Progenitor cell of endocrine pancreas (in vitro differentiated cells): ENCODE results near the gene TBC1D1. TPM values are rescaled to one million over a fixed set of nuclear protein-coding genes. Genes with fewer than 3 reads are reported as not detected.
A peak's percentile ranks its signal among the peaks of the same experiment; 100 is the strongest.

Source experiments
- DNase-seq: peaks from one replicate; pipeline ENCODE4 v3.0.0; 2021; ENCODE audit warnings: low spot score; ENCODE audit not compliant: unreplicated experiment
- H3K27ac Mint-ChIP-seq: 2 replicates; pipeline ENCODE4 v1.8.0; 2021; ENCODE audit warnings: mild to moderate bottlenecking, moderate library complexity, mixed read lengths
- H3K27me3 Mint-ChIP-seq: 2 replicates; pipeline ENCODE4 v1.8.0; 2021; ENCODE audit warnings: mixed read lengths
- H3K36me3 Mint-ChIP-seq: 2 replicates; pipeline ENCODE4 v1.8.0; 2022; ENCODE audit warnings: mixed read lengths; ENCODE audit not compliant: insufficient read depth
- H3K4me1 Mint-ChIP-seq: 2 replicates; pipeline ENCODE4 v1.8.0; 2021; ENCODE audit warnings: low read depth, mixed read lengths
- H3K4me3 Mint-ChIP-seq: 2 replicates; pipeline ENCODE4 v1.8.0; 2021; ENCODE audit warnings: low read depth, mild to moderate bottlenecking, moderate library complexity, mixed read lengths
- H3K9me3 Mint-ChIP-seq: 2 replicates; pipeline ENCODE4 v1.8.0; 2021; ENCODE audit warnings: low read depth, mixed read lengths
- total RNA-seq: library from RNA; stranded (reverse); gene quantifications from 2 replicates; pipeline ENCODE4 v1.2.1, GENCODE V29; 2021
- TF ChIP-seq, protein P1 (sequence below): fragments of 200-600 bp; sonication (generic); IDR thresholded peaks from one replicate; pipeline ENCODE4 v1.5.0; 2021; ENCODE audit warnings: antibody characterized with exemption, mild to moderate bottlenecking; ENCODE audit not compliant: unreplicated experiment

The TBC1D1 gene
- total RNA-seq, 1 donor from 2014 or later, result 138 TPM

- TF ChIP-seq, protein P1, sequence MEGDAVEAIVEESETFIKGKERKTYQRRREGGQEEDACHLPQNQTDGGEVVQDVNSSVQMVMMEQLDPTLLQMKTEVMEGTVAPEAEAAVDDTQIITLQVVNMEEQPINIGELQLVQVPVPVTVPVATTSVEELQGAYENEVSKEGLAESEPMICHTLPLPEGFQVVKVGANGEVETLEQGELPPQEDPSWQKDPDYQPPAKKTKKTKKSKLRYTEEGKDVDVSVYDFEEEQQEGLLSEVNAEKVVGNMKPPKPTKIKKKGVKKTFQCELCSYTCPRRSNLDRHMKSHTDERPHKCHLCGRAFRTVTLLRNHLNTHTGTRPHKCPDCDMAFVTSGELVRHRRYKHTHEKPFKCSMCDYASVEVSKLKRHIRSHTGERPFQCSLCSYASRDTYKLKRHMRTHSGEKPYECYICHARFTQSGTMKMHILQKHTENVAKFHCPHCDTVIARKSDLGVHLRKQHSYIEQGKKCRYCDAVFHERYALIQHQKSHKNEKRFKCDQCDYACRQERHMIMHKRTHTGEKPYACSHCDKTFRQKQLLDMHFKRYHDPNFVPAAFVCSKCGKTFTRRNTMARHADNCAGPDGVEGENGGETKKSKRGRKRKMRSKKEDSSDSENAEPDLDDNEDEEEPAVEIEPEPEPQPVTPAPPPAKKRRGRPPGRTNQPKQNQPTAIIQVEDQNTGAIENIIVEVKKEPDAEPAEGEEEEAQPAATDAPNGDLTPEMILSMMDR, result no peak
- Mint-ChIP-seq H3K9me3 (peaks cover 4% of the 10 kb centered on the region), H3K4me1 (peaks cover 27% of the 10 kb centered on the region), H3K36me3 (peaks cover 6% of the 10 kb centered on the region), H3K27ac (peak overlapping the region; percentile 43), H3K27me3 (no peaks in the 10 kb centered on the region), H3K4me3 (peak overlapping the region; percentile 27)
- DNase-seq, result no peak
These were observed 97.8 kb downstream of the TBC1D1 start for GRCh38 chr4:37988670-37989069.

- H3K27me3 Mint-ChIP-seq, result no peaks in the 10 kb centered on the region
- H3K36me3 Mint-ChIP-seq, result peaks cover 6% of the 10 kb centered on the region
- H3K4me1 Mint-ChIP-seq, result peaks cover 30% of the 10 kb centered on the region
- peaks cover 4% of the 10 kb centered on the region for H3K9me3 Mint-ChIP-seq
- DNase-seq, result no peak
- H3K27ac Mint-ChIP-seq, result peak overlapping the region; percentile 56
- TF ChIP-seq, protein P1, result no peak
- H3K4me3 Mint-ChIP-seq, result no peak overlapping the region
These were observed 98.7 kb downstream of the TBC1D1 start for GRCh38 chr4:37989398-37990260.

- H3K4me3 Mint-ChIP-seq, result no peak overlapping the region
- TF ChIP-seq, protein P1, result no peak
- peaks cover 6% of the 10 kb centered on the region for H3K36me3 Mint-ChIP-seq
- H3K9me3 Mint-ChIP-seq, result peaks cover 4% of the 10 kb centered on the region
- peaks cover 41% of the 10 kb centered on the region for H3K4me1 Mint-ChIP-seq
- no peaks in the 10 kb centered on the region for H3K27me3 Mint-ChIP-seq
- DNase-seq, result no peak
- no peak overlapping the region for H3K27ac Mint-ChIP-seq
These were observed 99.9 kb downstream of the TBC1D1 start for GRCh38 chr4:37990731-37991245.

- TF ChIP-seq, protein P1, result no peak
- no peak for DNase-seq
- H3K27ac Mint-ChIP-seq, result peak overlapping the region; percentile 19
- no peak overlapping the region for H3K4me3 Mint-ChIP-seq
- no peaks in the 10 kb centered on the region for H3K27me3 Mint-ChIP-seq
- H3K4me1 Mint-ChIP-seq, result peaks cover 43% of the 10 kb centered on the region
- peaks cover 4% of the 10 kb centered on the region for H3K9me3 Mint-ChIP-seq
- peaks cover 6% of the 10 kb centered on the region for H3K36me3 Mint-ChIP-seq
These were observed 100.9 kb downstream of the TBC1D1 start for GRCh38 chr4:37991623-37992410.

DNA sequence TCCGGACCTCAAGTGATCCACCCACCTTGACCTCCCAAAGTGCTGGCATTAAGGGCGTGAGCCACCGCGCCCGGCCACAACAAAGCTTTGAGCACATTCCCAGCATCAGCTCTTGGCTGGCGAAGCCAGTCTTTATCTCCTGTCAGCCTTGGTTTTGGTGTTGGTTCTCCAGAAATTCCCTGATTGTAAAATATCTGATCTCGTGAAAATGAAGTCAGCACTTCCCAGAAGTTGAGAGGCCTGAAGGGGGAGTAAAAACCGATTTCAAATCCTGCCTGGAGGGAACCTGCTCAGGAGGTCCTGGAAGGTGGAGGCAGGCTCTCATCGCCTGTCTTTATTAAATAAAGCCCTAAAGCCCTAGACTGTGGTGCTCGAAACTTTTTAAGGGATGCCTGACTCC, 102.9 kb downstream of the TBC1D1 start:
- no peaks in the 10 kb centered on the region for H3K27me3 Mint-ChIP-seq
- H3K36me3 Mint-ChIP-seq, result peaks cover 6% of the 10 kb centered on the region
- H3K4me1 Mint-ChIP-seq, result peaks cover 38% of the 10 kb centered on the region
- H3K9me3 Mint-ChIP-seq, result peaks cover 4% of the 10 kb centered on the region
- H3K4me3 Mint-ChIP-seq, result no peak overlapping the region
- TF ChIP-seq, protein P1, result no peak
- DNase-seq, result no peak
- no peak overlapping the region for H3K27ac Mint-ChIP-seq
